IPS-NIHi11 (cell line): ENCODE results near the gene KDSR.
A peak's percentile ranks its signal among the peaks of the same experiment; 100 is the strongest.
"Not testable (repeated sequence)": the region's sequence is repeated elsewhere in the genome, so short reads cannot be mapped to it uniquely, and the experiment has no call there.

Experiments
- DNase-seq: peaks from one replicate; pipeline ENCODE4 v3.0.0; 2012; ENCODE audit warnings: mixed read lengths, low spot score

The KDSR gene

GRCh38 chr18:63366213-63367052 is 573 bp downstream of the KDSR start:
- peak; percentile 74 for DNase-seq

- peak; percentile 17 for DNase-seq
Measured at GRCh38 chr18:63365876-63366212, 1.2 kb downstream of the KDSR start.

- DNase-seq, result no peak
Measured at GRCh38 chr18:63363951-63364350, 3.1 kb downstream of the KDSR start.

GRCh38 chr18:63363420-63363819 is 3.6 kb downstream of the KDSR start:
- DNase-seq, result not testable (repeated sequence)

- no peak for DNase-seq
Measured at GRCh38 chr18:63356272-63356896, 10.6 kb downstream of the KDSR start.

GRCh38 chr18:63350230-63350629 is 16.8 kb downstream of the KDSR start:
- no peak for DNase-seq

GRCh38 chr18:63348508-63349136 is 18.4 kb downstream of the KDSR start:
- DNase-seq, result no peak

- no peak for DNase-seq
Measured at GRCh38 chr18:63346480-63347183, 20.4 kb downstream of the KDSR start.

GRCh38 chr18:63346031-63346430 is 21.0 kb downstream of the KDSR start:
- no peak for DNase-seq

- DNase-seq, result no peak
Measured at GRCh38 chr18:63344918-63345317, 22.1 kb downstream of the KDSR start.

GRCh38 chr18:63344263-63344662 is 22.7 kb downstream of the KDSR start:
- no peak for DNase-seq

GRCh38 chr18:63342206-63342605 is 24.8 kb downstream of the KDSR start:
- DNase-seq, result peak; percentile 58

- peak; percentile 51 for DNase-seq
Measured at GRCh38 chr18:63339920-63340484, 27.0 kb downstream of the KDSR start.

GRCh38 chr18:63336366-63337099 is 30.5 kb downstream of the KDSR start:
- no peak for DNase-seq

- no peak for DNase-seq
Measured at GRCh38 chr18:63331105-63331504, 35.9 kb downstream of the KDSR start.

- no peak for DNase-seq
Measured at GRCh38 chr18:63329431-63330145, 37.4 kb downstream of the KDSR start.

- no peak for DNase-seq
Measured at GRCh38 chr18:63326011-63326410, 41.0 kb downstream of the KDSR start.

- DNase-seq, result no peak
Measured at GRCh38 chr18:63325086-63325686, 41.8 kb downstream of the KDSR start.

GRCh38 chr18:63322908-63323634 is 43.9 kb downstream of the KDSR start:
- peak; percentile 48 for DNase-seq

GRCh38 chr18:63322206-63322605 is 44.8 kb downstream of the KDSR start:
- no peak for DNase-seq
